ENCODE data around the gene SPTBN5.

- TF ChIP-seq, protein P1, sequence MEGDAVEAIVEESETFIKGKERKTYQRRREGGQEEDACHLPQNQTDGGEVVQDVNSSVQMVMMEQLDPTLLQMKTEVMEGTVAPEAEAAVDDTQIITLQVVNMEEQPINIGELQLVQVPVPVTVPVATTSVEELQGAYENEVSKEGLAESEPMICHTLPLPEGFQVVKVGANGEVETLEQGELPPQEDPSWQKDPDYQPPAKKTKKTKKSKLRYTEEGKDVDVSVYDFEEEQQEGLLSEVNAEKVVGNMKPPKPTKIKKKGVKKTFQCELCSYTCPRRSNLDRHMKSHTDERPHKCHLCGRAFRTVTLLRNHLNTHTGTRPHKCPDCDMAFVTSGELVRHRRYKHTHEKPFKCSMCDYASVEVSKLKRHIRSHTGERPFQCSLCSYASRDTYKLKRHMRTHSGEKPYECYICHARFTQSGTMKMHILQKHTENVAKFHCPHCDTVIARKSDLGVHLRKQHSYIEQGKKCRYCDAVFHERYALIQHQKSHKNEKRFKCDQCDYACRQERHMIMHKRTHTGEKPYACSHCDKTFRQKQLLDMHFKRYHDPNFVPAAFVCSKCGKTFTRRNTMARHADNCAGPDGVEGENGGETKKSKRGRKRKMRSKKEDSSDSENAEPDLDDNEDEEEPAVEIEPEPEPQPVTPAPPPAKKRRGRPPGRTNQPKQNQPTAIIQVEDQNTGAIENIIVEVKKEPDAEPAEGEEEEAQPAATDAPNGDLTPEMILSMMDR (conservative IDR thresholded peaks at IDR 0.05; ENCODE audit: low read depth, low read length) = no peak
- no peak for TF ChIP-seq EZH2 (IDR thresholded peaks at IDR 0.05; ENCODE audit: borderline replicate concordance, low read depth, low read length, poor library complexity, severe bottlenecking)
Observed at GRCh38 chr15:41853831-41854230, 40.0 kb downstream of the SPTBN5 start.

Measured in A673 (cell line).